Hematopoietic multipotent progenitor cell treated with erythropoietin and hydrocortisone succinate and interleukin-3 and kit ligand, for 17 days (in vitro differentiated cells): ENCODE measurements around the gene SOBP.
A peak's percentile ranks its signal among the peaks of the same experiment; 100 is the strongest.

Experiments
- DNase-seq: peaks from one replicate; pipeline ENCODE4 v3.0.0-alpha.2; 2015; ENCODE audit warnings: low spot score

Gene SOBP

GRCh38 chr6:107692351-107692750 is 202.4 kb downstream of the SOBP start:
- DNase-seq = no peak

DNA sequence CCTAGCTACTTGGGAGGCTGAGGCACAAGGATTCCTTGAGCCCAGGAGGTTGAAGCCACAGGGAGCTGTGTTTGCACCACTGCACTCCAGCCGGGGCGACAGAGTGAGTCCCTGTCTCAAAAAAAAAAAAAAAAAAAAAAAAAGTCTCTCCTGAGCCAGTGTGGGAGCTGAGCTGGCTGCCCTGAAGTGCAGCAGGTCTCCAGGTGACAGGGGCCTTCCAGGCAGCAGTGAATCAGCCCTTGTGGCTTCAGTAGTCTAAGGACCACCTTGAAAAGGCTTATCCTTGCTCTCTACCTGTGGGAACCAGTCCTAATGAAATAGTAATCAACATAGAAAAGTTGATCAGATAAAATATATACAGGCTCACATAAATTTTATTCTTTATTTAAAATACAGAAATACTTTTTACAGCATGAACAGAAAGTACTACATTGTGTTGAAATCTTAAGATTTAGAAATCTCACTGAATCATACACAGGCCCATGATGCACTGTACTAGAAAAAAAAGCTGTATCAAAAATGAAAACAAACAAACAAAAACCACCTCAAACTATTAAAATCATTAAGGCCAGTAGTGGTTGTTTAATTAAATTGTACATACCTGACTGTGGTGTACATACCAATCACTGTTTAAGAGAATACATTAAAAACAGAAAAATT is 205.3 kb downstream of the SOBP start:
- no peak for DNase-seq

GRCh38 chr6:107697682-107698081 is 207.8 kb downstream of the SOBP start:
- DNase-seq = no peak

DNA sequence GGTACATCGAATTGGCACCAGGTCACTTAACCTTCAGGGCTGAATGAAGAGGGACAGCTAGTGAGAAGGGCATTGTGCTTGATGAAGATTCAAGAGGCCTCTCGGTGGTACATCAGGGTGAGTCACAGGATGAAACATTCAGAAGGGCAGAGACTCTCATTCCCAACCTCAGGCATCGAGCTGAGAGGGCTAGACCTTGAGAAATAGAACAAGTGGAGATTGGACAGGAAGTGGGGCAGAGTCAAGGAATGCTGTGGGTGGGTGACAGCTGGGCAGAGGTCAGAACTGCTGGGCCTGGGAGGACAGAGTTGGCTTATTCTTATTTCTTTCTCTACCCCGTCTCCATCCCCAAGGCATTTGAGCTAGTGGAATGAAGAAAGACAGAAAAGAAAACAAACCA is 208.2 kb downstream of the SOBP start:
- no peak for DNase-seq

DNA sequence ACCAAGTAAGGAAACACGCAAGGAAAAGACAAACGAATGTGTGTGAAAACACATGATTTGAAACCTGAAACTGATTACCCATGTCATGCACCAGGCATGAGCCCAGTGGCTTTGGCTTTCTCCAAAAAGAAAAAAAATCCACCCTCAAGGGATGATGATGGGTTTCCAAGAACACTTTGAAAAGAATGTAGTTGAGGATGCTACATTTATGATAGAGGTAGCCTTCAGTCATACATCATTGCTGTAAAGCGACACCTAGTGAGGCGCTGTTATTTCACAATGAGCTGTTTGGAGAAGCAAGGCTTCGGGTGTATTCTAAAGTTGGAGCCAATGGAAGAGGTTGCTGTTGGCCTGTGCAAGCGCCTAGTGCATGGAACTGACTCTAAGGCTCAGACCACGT is 209.3 kb downstream of the SOBP start:
- DNase-seq = no peak

GRCh38 chr6:107699697-107700325 is 209.9 kb downstream of the SOBP start:
- DNase-seq = no peak

GRCh38 chr6:107703606-107704005 is 213.7 kb downstream of the SOBP start:
- no peak for DNase-seq

GRCh38 chr6:107704347-107705013 is 214.6 kb downstream of the SOBP start:
- DNase-seq = peak; percentile 25

DNA sequence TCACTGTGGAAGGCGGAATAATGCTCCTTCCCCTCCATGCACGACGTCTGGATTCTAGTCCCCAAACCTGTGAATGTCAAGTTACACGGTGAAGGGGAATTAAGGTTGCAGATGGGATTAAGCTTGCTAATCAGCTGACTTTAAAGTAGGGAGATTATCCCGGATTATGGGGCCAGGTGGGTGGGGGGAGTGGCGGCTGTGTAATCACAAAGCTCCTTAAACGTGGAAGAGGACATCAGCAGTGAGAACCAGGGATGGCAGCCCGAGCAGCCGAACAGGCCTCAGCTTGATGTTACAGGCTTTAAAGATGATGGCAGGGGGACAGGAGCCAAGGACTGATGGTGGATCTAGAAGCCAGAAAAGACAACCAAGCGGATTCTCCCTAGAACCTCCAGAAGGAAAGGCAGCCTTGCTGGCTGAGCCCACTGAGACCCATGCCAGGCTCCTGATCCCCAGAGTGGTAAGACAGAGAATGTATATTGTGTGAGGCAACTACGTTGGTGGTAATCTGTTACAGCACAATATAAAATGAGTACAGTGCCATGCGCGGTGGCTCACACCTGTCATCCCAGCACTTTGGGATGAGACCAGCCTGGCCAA is 216.7 kb downstream of the SOBP start:
- no peak for DNase-seq

- DNase-seq = no peak
Measured at GRCh38 chr6:107707346-107708275, 217.7 kb downstream of the SOBP start.

GRCh38 chr6:107708435-107708834 is 218.5 kb downstream of the SOBP start:
- DNase-seq = no peak

DNA sequence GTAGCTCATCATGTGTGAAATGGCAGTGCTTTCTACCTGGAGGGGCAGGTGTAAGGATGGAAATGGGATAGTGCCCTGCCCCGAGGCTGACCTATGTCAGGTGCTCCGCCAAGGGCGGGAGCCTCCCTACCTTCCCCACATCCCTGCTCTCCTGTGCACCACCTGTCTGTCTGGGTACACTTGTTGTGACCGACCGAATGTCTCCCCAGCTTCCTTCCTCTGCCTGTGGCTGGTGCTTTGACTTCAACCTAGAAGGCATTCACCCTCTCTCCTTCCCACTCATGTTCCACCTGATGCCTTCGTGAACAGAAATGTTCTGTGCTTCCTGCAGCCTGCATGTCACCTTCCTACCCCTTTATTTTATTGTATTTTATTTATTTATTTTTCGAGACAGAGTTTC is 219.4 kb downstream of the SOBP start:
- DNase-seq = no peak
